ENCODE measurements around the gene INSYN2B. TPM values are rescaled to one million over a fixed set of nuclear protein-coding genes. Genes with fewer than 3 reads are reported as not detected.
A peak's percentile ranks its signal among the peaks of the same experiment; 100 is the strongest.

The INSYN2B gene
- total RNA-seq (2021) = not detected in 3 replicates
- percentile 8 among the genes with signal in this experiment for Bru-seq, nascent RNA
- long read RNA-seq, experiment 1 = 0 reads
- long read RNA-seq, experiment 2 = 0 reads
- long read RNA-seq, experiment 3 = 0 reads

- peak; percentile 84 for DNase-seq (ENCODE audit: low spot score)
- H3K36me3 Mint-ChIP-seq = no peaks in the 10 kb centered on the region
- peaks cover 50% of the 10 kb centered on the region for H3K4me1 Mint-ChIP-seq
- TF ChIP-seq E2F5 (CRISPR knock-in tag; IDR thresholded peaks at IDR 0.05) (no peak), FOXP1 (CRISPR knock-in tag; IDR thresholded peaks at IDR 0.05; ENCODE audit: borderline replicate concordance) (no peak), FOXK1 (CRISPR knock-in tag; IDR thresholded peaks at IDR 0.05) (no peak), CTCF (IDR thresholded peaks at IDR 0.05) (peak; percentile 46), JUN (CRISPR knock-in tag; IDR thresholded peaks at IDR 0.05) (no peak), SMAD3 (CRISPR knock-in tag; IDR thresholded peaks at IDR 0.05; ENCODE audit: borderline replicate concordance) (no peak), HMGXB4 (CRISPR knock-in tag; IDR thresholded peaks at IDR 0.05) (0 out of 2 replicates have a peak, but pooled peaks have one; percentile 26)
- ChIA-PET POLR2A (interaction anchor here (0.6 to 1.0 kb wide), 2 partner anchors 279 to 397 kb away, joined by 3 to 6 read pairs; partner anchors contain the start of gene SPDL1), CTCF (interaction anchor here (0.5 to 3.0 kb wide), 87 partner anchors 9 to 958 kb away, joined by 3 to 50 read pairs (median 5); partner anchors contain the start of gene SPDL1)
- peak; percentile 89 for ATAC-seq
- H3K4me3 Mint-ChIP-seq = peak within 1 kb of the TSS; percentile 69
- peak within 1 kb of the TSS; percentile 70 for H3K27ac Mint-ChIP-seq
- no peaks in the 10 kb centered on the region for H3K9me3 Mint-ChIP-seq
- H3K27me3 Mint-ChIP-seq (ENCODE audit: low read depth) = peaks cover 36% of the 10 kb centered on the region
These were observed at the start of gene INSYN2B for GRCh38 chr5:169980418-169981053. Gene INSYN2B, minus strand, starts transcription at chr5:169980495. Its CDS starts 96,597 bp downstream, at chr5:169883898.

- ChIA-PET POLR2A (no interaction called here), CTCF (no interaction called here)
- Mint-ChIP-seq H3K9me3 (no peaks in the 10 kb centered on the region), H3K27ac (no peak overlapping the region), H3K27me3 (ENCODE audit: low read depth) (no peaks in the 10 kb centered on the region), H3K36me3 (no peaks in the 10 kb centered on the region), H3K4me3 (no peak overlapping the region), H3K4me1 (no peaks in the 10 kb centered on the region)
- TF ChIP-seq RELA (CRISPR knock-in tag; IDR thresholded peaks at IDR 0.05; ENCODE audit: borderline replicate concordance) (no peak), ZNF121 (CRISPR knock-in tag; IDR thresholded peaks at IDR 0.05) (no peak)
- ATAC-seq = no peak
- no peak for DNase-seq (ENCODE audit: low spot score)
These were observed 47.8 kb upstream of the INSYN2B start for GRCh38 chr5:170028124-170028523.

- TF ChIP-seq TEAD4 (CRISPR knock-in tag; IDR thresholded peaks at IDR 0.05) (no peak), ZNF121 (CRISPR knock-in tag; IDR thresholded peaks at IDR 0.05) (no peak), E2F4 (CRISPR knock-in tag; IDR thresholded peaks at IDR 0.05; ENCODE audit: borderline replicate concordance, low read depth) (no peak), CBFB (CRISPR knock-in tag; IDR thresholded peaks at IDR 0.05; ENCODE audit: low read depth) (no peak), ATF1 (CRISPR knock-in tag; IDR thresholded peaks at IDR 0.05) (no peak), TCF7 (CRISPR knock-in tag; IDR thresholded peaks at IDR 0.05; ENCODE audit: low read depth) (no peak), RORB (CRISPR knock-in tag; IDR thresholded peaks at IDR 0.05) (no peak), ZNF263 (CRISPR knock-in tag; IDR thresholded peaks at IDR 0.05; ENCODE audit: low read depth) (no peak), ARID4B (CRISPR knock-in tag; IDR thresholded peaks at IDR 0.05; ENCODE audit: borderline replicate concordance) (no peak), MLX (CRISPR knock-in tag; IDR thresholded peaks at IDR 0.05) (no peak)
- POLR2A ChIA-PET = no interaction called here
- H3K9me3 Mint-ChIP-seq = no peaks in the 10 kb centered on the region
- ATAC-seq (no peak), DNase-seq (ENCODE audit: low spot score) (no peak)
- H3K36me3 Mint-ChIP-seq = no peaks in the 10 kb centered on the region
- H3K27ac Mint-ChIP-seq = no peak overlapping the region
- H3K27me3 Mint-ChIP-seq (ENCODE audit: low read depth) = no peaks in the 10 kb centered on the region; the same call in 1 of the 2 replicates
- H3K4me3 Mint-ChIP-seq = no peak overlapping the region
- H3K4me1 Mint-ChIP-seq = no peaks in the 10 kb centered on the region
- CTCF ChIA-PET = no interaction called here
These were observed 45.6 kb upstream of the INSYN2B start for GRCh38 chr5:170025853-170026252.

Data from WTC11 (cell line).